Measurements from ENCODE around the gene PBX2.

Gene PBX2

GRCh38 chr6:32164295-32164694 lies 25.7 kb downstream of the PBX2 start, which contains the start of gene EGFL8:
Gene EGFL8 (plus strand): TSS chr6:32164595. CDS start chr6:32166166, 1,571 bp downstream.
- Histone ChIP-seq H3K9me2 (ENCODE audit: low read depth, low read length) (no peaks in the 10 kb centered on the region), H3K9ac (ENCODE audit: low read length) (no peak within 1 kb of the TSS), H3K4me3 (ENCODE audit: low read depth, low read length, poor library complexity, severe bottlenecking) (no peak within 1 kb of the TSS), H3K4me2 (ENCODE audit: low read length) (no peak within 1 kb of the TSS), H3K4me1 (ENCODE audit: insufficient read depth, low read length, severe bottlenecking) (peaks cover 23% of the 10 kb centered on the region), H3F3A (ENCODE audit: insufficient read depth, low read length) (no peaks in the 10 kb centered on the region), H3K79me2 (ENCODE audit: insufficient read depth, low read length) (no peaks in the 10 kb centered on the region), H2AFZ (ENCODE audit: low read length) (no peak within 1 kb of the TSS), H3K9me3 (ENCODE audit: low read length) (no peaks in the 10 kb centered on the region), H3K27ac (ENCODE audit: low read depth, low read length, poor library complexity, severe bottlenecking) (no peak within 1 kb of the TSS), H3K36me3 (ENCODE audit: insufficient read depth, low read length) (peaks cover 19% of the 10 kb centered on the region; the same call in 1 of the 2 replicates), H4K20me1 (ENCODE audit: insufficient read depth, low read length) (no peaks in the 10 kb centered on the region), H3K27me3 (ENCODE audit: insufficient read depth, low read length) (no peaks in the 10 kb centered on the region)
- TF ChIP-seq CTCF (IDR thresholded peaks at IDR 0.05; ENCODE audit: low read length) (no peak), EZH2 (IDR thresholded peaks at IDR 0.05; ENCODE audit: borderline replicate concordance, low read length) (no peak)

- Histone ChIP-seq H3K4me3 (ENCODE audit: low read depth, low read length, poor library complexity, severe bottlenecking) (no peak overlapping the region), H3K9ac (ENCODE audit: low read length) (no peak overlapping the region), H3K4me1 (ENCODE audit: insufficient read depth, low read length, severe bottlenecking) (peaks cover 23% of the 10 kb centered on the region), H3K27ac (ENCODE audit: low read depth, low read length, poor library complexity, severe bottlenecking) (no peak overlapping the region), H3K9me2 (ENCODE audit: low read depth, low read length) (no peaks in the 10 kb centered on the region), H3K9me3 (ENCODE audit: low read length) (no peaks in the 10 kb centered on the region), H4K20me1 (ENCODE audit: insufficient read depth, low read length) (no peaks in the 10 kb centered on the region), H3K4me2 (ENCODE audit: low read length) (no peak overlapping the region), H2AFZ (ENCODE audit: low read length) (no peak overlapping the region), H3K27me3 (ENCODE audit: insufficient read depth, low read length) (no peaks in the 10 kb centered on the region), H3K36me3 (ENCODE audit: insufficient read depth, low read length) (peaks cover 15% of the 10 kb centered on the region; the same call in 1 of the 2 replicates), H3K79me2 (ENCODE audit: insufficient read depth, low read length) (no peaks in the 10 kb centered on the region), H3F3A (ENCODE audit: insufficient read depth, low read length) (no peaks in the 10 kb centered on the region)
- TF ChIP-seq EZH2 (IDR thresholded peaks at IDR 0.05; ENCODE audit: borderline replicate concordance, low read length) (no peak), CTCF (IDR thresholded peaks at IDR 0.05; ENCODE audit: low read length) (no peak)
Observed at GRCh38 chr6:32163559-32164258, 26.3 kb downstream of the PBX2 start.

- H3F3A ChIP-seq (ENCODE audit: insufficient read depth, low read length): 0 out of 2 replicates have a peak, but pooled peaks cover 2% of the 10 kb centered on the region
- no peaks in the 10 kb centered on the region for H3K27me3 ChIP-seq (ENCODE audit: insufficient read depth, low read length)
- no peak overlapping the region for H3K27ac ChIP-seq (ENCODE audit: low read depth, low read length, poor library complexity, severe bottlenecking)
- no peaks in the 10 kb centered on the region for H3K79me2 ChIP-seq (ENCODE audit: insufficient read depth, low read length)
- H3K9me2 ChIP-seq (ENCODE audit: low read depth, low read length): no peaks in the 10 kb centered on the region
- H3K4me2 ChIP-seq (ENCODE audit: low read length): no peak overlapping the region
- H4K20me1 ChIP-seq (ENCODE audit: insufficient read depth, low read length): no peaks in the 10 kb centered on the region
- no peak overlapping the region for H3K9ac ChIP-seq (ENCODE audit: low read length)
- H3K4me3 ChIP-seq (ENCODE audit: low read depth, low read length, poor library complexity, severe bottlenecking): no peak overlapping the region
- H3K4me1 ChIP-seq (ENCODE audit: insufficient read depth, low read length, severe bottlenecking): peaks cover 20% of the 10 kb centered on the region
- peaks cover 16% of the 10 kb centered on the region for H3K36me3 ChIP-seq (ENCODE audit: insufficient read depth, low read length)
- H2AFZ ChIP-seq (ENCODE audit: low read length): no peak overlapping the region
- no peaks in the 10 kb centered on the region for H3K9me3 ChIP-seq (ENCODE audit: low read length)
- no peak for TF ChIP-seq EZH2 (IDR thresholded peaks at IDR 0.05; ENCODE audit: borderline replicate concordance, low read length)
- TF ChIP-seq CTCF (IDR thresholded peaks at IDR 0.05; ENCODE audit: low read length): no peak
Observed at GRCh38 chr6:32158052-32158451, 31.9 kb downstream of the PBX2 start.

Measured in OCI-LY1 (cell line).